Measurements from ENCODE around the gene VPS45. TPM values are rescaled to one million over a fixed set of nuclear protein-coding genes. Genes with fewer than 3 reads are reported as not detected.

Gene VPS45
- total RNA-seq, 1 experiment from 2014 or later = 47.8 TPM

- no peaks in the 10 kb centered on the region for H4K20me1 ChIP-seq (ENCODE audit: low read length)
- no peak overlapping the region for H2AFZ ChIP-seq (ENCODE audit: low read length)
- ChIA-PET CTCF (no interaction called here), POLR2A (ENCODE audit: unreplicated experiment) (no interaction called here)
- H3K36me3 ChIP-seq (ENCODE audit: low read depth, low read length) = peaks cover 5% of the 10 kb centered on the region
- ATAC-seq = no peak
- no peaks in the 10 kb centered on the region for H3K9me2 ChIP-seq (replicated peaks; ENCODE audit: low read length)
- no peak for DNase-seq
- TF ChIP-seq EZH2phosphoT487 (IDR thresholded peaks at IDR 0.05; ENCODE audit: borderline replicate concordance, low read length) (no peak), EZH2 (IDR thresholded peaks at IDR 0.05; ENCODE audit: low read length, unreplicated experiment) (no peak), CTCF (conservative IDR thresholded peaks at IDR 0.05; ENCODE audit: low read depth, low read length) (no peak)
- H3K27me3 ChIP-seq (ENCODE audit: low read length) = no peaks in the 10 kb centered on the region
- no peak overlapping the region for H3K27ac ChIP-seq (ENCODE audit: low read length)
- no peaks in the 10 kb centered on the region for H3F3A ChIP-seq (ENCODE audit: low read length, unreplicated experiment)
- intact Hi-C loops (cut with micrococcal nuclease) = no loop called here
- H3K4me2 ChIP-seq (ENCODE audit: low read length) = no peak overlapping the region
- H3K9me3 ChIP-seq (ENCODE audit: low read length) = no peaks in the 10 kb centered on the region
- no TSS peak for BruUV-seq (replicated peaks)
- H3K9ac ChIP-seq (ENCODE audit: low read length) = no peak overlapping the region
- no peaks in the 10 kb centered on the region for H3K4me1 ChIP-seq (ENCODE audit: insufficient read depth, low read length)
- no peaks in the 10 kb centered on the region for H3K79me2 ChIP-seq (ENCODE audit: low read length)
- no peak overlapping the region for H3K4me3 ChIP-seq (ENCODE audit: low read length)
Measured at GRCh38 chr1:150138044-150138443, 70.5 kb downstream of the VPS45 start.

GRCh38 chr1:150141452-150141851 is 73.9 kb downstream of the VPS45 start:
- Histone ChIP-seq H4K20me1 (ENCODE audit: low read length) (no peaks in the 10 kb centered on the region), H3K79me2 (ENCODE audit: low read length) (no peaks in the 10 kb centered on the region), H3K9ac (ENCODE audit: low read length) (no peak overlapping the region), H3K9me2 (replicated peaks; ENCODE audit: low read length) (no peaks in the 10 kb centered on the region), H3K9me3 (ENCODE audit: low read length) (no peaks in the 10 kb centered on the region), H3K27ac (ENCODE audit: low read length) (no peak overlapping the region), H2AFZ (ENCODE audit: low read length) (no peak overlapping the region), H3K4me1 (ENCODE audit: insufficient read depth, low read length) (no peaks in the 10 kb centered on the region), H3F3A (ENCODE audit: low read length, unreplicated experiment) (no peaks in the 10 kb centered on the region), H3K4me3 (ENCODE audit: low read length) (no peak overlapping the region), H3K27me3 (ENCODE audit: low read length) (no peaks in the 10 kb centered on the region), H3K36me3 (ENCODE audit: low read depth, low read length) (no peaks in the 10 kb centered on the region; the same call in 1 of the 2 replicates), H3K4me2 (ENCODE audit: low read length) (no peak overlapping the region)
- ChIA-PET CTCF (interaction anchor here (0.6 kb wide), 1 partner anchor 208 kb away, joined by 5 read pairs; no protein-coding TSS in a partner anchor), POLR2A (ENCODE audit: unreplicated experiment) (no interaction called here)
- intact Hi-C loops (cut with micrococcal nuclease) = no loop called here
- TF ChIP-seq CTCF (conservative IDR thresholded peaks at IDR 0.05; ENCODE audit: low read depth, low read length) = no peak
- no peak for TF ChIP-seq EZH2phosphoT487 (IDR thresholded peaks at IDR 0.05; ENCODE audit: borderline replicate concordance, low read length)
- no TSS peak for BruUV-seq (replicated peaks)
- ATAC-seq (no peak), DNase-seq (no peak)

GRCh38 chr1:150142083-150142482 is 74.5 kb downstream of the VPS45 start:
- Histone ChIP-seq H3K9me2 (replicated peaks; ENCODE audit: low read length) (no peaks in the 10 kb centered on the region), H3K36me3 (ENCODE audit: low read depth, low read length) (no peaks in the 10 kb centered on the region; the same call in 1 of the 2 replicates), H3K79me2 (ENCODE audit: low read length) (no peaks in the 10 kb centered on the region), H4K20me1 (ENCODE audit: low read length) (no peaks in the 10 kb centered on the region), H3K27ac (ENCODE audit: low read length) (no peak overlapping the region), H3K4me1 (ENCODE audit: insufficient read depth, low read length) (no peaks in the 10 kb centered on the region), H2AFZ (ENCODE audit: low read length) (no peak overlapping the region), H3K9ac (ENCODE audit: low read length) (no peak overlapping the region), H3K27me3 (ENCODE audit: low read length) (no peaks in the 10 kb centered on the region), H3K4me2 (ENCODE audit: low read length) (no peak overlapping the region), H3F3A (ENCODE audit: low read length, unreplicated experiment) (no peaks in the 10 kb centered on the region), H3K9me3 (ENCODE audit: low read length) (no peaks in the 10 kb centered on the region), H3K4me3 (ENCODE audit: low read length) (no peak overlapping the region)
- no peak for TF ChIP-seq EZH2 (IDR thresholded peaks at IDR 0.05; ENCODE audit: low read length, unreplicated experiment)
- TF ChIP-seq EZH2phosphoT487 (IDR thresholded peaks at IDR 0.05; ENCODE audit: borderline replicate concordance, low read length) = no peak
- no peak for TF ChIP-seq CTCF (conservative IDR thresholded peaks at IDR 0.05; ENCODE audit: low read depth, low read length)
- ChIA-PET CTCF (no interaction called here), POLR2A (ENCODE audit: unreplicated experiment) (no interaction called here)
- DNase-seq (no peak), ATAC-seq (no peak)
- no TSS peak for BruUV-seq (replicated peaks)
- intact Hi-C loops (cut with micrococcal nuclease) = no loop called here

Measured in PC-3 (cell line).